Mucosa of descending colon (tissue), 3 donors: ENCODE data around the gene SLF1. TPM values are rescaled to one million over a fixed set of nuclear protein-coding genes. Genes with fewer than 3 reads are reported as not detected.

Experiments
- ATAC-seq: fragments of 200-7000 bp; cut with Tn5 transposase; one replicate; pipeline ENCODE4 v1.9.1; 2020; ENCODE audit warnings: mild to moderate bottlenecking, moderate library complexity
- DNase-seq, 3 donors: peaks; one replicate each; pipeline ENCODE4 v3.0.0-alpha.2; 2020
- H3K36me3 ChIP-seq: fragments of 200-600 bp; one replicate; pipeline ENCODE4 v1.8.0; 2021; ENCODE audit warnings: low read depth, mild to moderate bottlenecking
- H3K4me1 ChIP-seq: fragments of 200-600 bp; one replicate; pipeline ENCODE4 v1.8.0; 2021; ENCODE audit warnings: low read depth, mild to moderate bottlenecking
- H3K4me3 ChIP-seq: fragments of 200-600 bp; one replicate; pipeline ENCODE4 v1.8.0; 2021; ENCODE audit warnings: mild to moderate bottlenecking
- H3K9me3 ChIP-seq: fragments of 200-600 bp; one replicate; pipeline ENCODE4 v1.8.0; 2021; ENCODE audit warnings: mild to moderate bottlenecking
- intact Hi-C, 2 donors: fragments of 100-400 bp; cut with DNase I in 1 of 2; cut with micrococcal nuclease in 1 of 2; formaldehyde crosslinking; loops; one replicate each; pipeline versions ENCODE4 v1.11.0 to v1.11.1; 2022; cut with DNase I, micrococcal nuclease
- total RNA-seq, 3 donors: library from RNA; stranded (reverse); fragmentation: NEBNext Ultra II Directional in 2 of 3; extraction: Animal tissue kit (Norgen Biotek cat#: 25700) in 2 of 3; gene quantifications; one replicate each; pipeline versions ENCODE4 v1.2.1 to v1.2.4, GENCODE V29; 2021 to 2023
- TF ChIP-seq, protein P1 (sequence below): fragments of 200-600 bp; IDR thresholded peaks from one replicate; pipeline ENCODE4 v1.8.0; 2022; ENCODE audit warnings: antibody characterized with exemption, mild to moderate bottlenecking
- donor health status: DM: no; HTN: no; CAD: no; lungs with moderate emphysema.
- donor health status: DM: no; HTN: no; CAD: no.
- donor health status: DM: no; HTN: yes; CAD: no.

The SLF1 gene
- total RNA-seq, 3 donors from 2014 or later, result 4.8 to 6.6 (median 6.2) TPM

DNA sequence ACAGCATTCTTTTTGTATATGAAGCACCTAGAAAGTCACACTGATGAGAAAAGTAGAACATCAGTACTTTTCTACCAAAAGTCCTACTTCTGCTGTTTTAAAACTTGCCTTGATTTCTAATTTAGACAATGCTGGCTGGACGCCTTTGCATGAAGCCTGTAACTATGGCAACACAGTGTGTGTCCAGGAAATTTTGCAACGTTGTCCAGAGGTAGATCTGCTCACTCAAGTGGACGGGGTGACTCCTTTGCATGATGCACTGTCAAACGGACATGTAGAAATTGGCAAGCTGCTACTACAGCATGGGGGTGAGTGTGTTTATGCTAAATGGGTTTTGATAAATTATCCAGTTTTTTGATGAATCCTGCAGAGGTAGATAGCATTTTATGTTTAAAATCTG, 73.5 kb downstream of the SLF1 start:
- DNase-seq, result no peak
- no peak overlapping the region for H3K4me3 ChIP-seq
- no peaks in the 10 kb centered on the region for H3K36me3 ChIP-seq
- intact Hi-C loops, result no loop called here
- no peak for ATAC-seq
- no peaks in the 10 kb centered on the region for H3K4me1 ChIP-seq
- no peaks in the 10 kb centered on the region for H3K9me3 ChIP-seq
- TF ChIP-seq, protein P1, sequence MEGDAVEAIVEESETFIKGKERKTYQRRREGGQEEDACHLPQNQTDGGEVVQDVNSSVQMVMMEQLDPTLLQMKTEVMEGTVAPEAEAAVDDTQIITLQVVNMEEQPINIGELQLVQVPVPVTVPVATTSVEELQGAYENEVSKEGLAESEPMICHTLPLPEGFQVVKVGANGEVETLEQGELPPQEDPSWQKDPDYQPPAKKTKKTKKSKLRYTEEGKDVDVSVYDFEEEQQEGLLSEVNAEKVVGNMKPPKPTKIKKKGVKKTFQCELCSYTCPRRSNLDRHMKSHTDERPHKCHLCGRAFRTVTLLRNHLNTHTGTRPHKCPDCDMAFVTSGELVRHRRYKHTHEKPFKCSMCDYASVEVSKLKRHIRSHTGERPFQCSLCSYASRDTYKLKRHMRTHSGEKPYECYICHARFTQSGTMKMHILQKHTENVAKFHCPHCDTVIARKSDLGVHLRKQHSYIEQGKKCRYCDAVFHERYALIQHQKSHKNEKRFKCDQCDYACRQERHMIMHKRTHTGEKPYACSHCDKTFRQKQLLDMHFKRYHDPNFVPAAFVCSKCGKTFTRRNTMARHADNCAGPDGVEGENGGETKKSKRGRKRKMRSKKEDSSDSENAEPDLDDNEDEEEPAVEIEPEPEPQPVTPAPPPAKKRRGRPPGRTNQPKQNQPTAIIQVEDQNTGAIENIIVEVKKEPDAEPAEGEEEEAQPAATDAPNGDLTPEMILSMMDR, result no peak

DNA sequence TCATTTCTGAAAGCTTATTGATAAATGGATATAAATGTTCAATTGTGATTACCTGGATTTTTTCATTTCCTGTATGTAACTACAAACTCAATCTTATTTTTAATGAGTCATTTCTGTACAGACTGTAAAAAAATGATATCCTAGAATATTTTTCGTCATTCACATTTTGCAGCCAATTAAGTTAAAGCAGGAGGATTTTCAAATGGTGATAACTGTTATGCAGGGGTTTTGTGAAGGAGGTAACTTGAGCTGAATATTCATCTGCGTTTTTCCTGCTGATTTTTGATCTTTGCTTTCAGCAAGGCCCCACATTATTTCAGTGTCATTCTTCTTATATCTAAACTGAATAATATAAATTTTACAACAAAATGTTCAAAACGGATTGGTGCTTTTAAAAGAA, 74.1 kb downstream of the SLF1 start:
- intact Hi-C loops, result no loop called here
- H3K4me3 ChIP-seq, result no peak overlapping the region
- TF ChIP-seq, protein P1, result no peak
- H3K4me1 ChIP-seq, result no peaks in the 10 kb centered on the region
- no peaks in the 10 kb centered on the region for H3K36me3 ChIP-seq
- no peaks in the 10 kb centered on the region for H3K9me3 ChIP-seq
- no peak for DNase-seq
- ATAC-seq, result no peak

DNA sequence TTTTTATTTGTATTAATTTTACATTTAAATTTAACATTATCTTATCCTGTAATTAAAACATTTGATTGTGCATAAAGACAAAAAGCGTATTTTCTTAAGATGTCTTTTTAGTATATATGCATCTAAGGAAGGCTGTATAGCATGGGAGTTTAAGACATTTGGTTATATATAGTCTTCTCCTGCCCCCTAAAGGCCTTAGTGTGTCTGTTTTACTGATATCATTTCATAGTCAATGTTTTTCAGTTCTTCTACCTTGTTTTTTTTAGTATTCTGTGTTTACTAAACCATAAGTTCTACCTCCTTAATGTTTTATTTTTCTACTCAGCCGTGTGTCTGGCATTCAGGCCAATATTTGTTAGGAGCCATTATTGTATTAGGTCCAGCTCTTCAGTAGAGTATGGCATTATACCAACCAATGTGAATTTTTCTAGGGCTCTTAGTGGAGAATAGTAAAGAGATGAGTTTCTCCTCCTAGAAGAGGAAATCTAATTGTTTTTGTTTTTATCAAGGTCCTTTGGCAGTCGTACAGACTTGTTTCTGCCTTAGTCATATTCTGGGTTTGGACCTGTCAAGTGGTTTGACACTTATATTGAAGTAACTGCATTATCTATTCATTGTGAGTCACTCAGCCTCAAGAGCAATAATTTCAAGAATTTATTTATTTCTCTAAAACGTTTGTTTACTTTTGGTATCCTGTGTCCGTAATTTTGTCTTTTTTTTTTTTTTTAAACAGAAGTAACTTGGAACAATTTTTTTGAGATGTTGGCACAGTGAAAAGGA, 74.8 kb downstream of the SLF1 start:
- Histone ChIP-seq H3K9me3 (no peaks in the 10 kb centered on the region), H3K36me3 (no peaks in the 10 kb centered on the region), H3K4me3 (no peak overlapping the region), H3K4me1 (no peaks in the 10 kb centered on the region)
- intact Hi-C loops, result no loop called here
- ATAC-seq (peak; percentile 46), DNase-seq (peak in 1 of 3 donors; percentile 10)
- TF ChIP-seq, protein P1, result no peak

DNA sequence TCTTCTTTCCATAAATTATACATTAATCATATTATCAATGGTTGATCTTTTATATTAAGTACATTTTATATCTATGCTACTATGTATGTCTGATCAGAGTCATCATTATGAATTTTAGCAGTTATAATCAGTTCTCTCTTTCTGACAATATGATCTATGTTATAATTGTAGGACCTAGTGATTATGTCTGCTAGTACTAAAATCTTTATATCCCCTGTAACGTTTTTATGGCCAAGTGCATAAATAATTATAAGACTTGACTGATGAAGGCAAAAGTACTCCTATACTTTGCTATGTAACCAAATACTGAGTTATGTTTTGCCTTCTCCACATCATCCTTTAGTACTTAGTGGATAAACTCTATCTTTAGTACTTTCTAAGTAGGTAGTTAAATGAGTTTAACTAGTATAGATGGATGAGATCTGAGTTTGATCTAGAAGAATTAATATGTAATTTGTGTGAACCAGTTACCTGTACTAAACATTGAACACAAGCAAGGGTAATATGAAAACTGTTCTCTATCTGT, 75.4 kb downstream of the SLF1 start:
- no peak overlapping the region for H3K4me3 ChIP-seq
- TF ChIP-seq, protein P1, result no peak
- H3K9me3 ChIP-seq, result no peaks in the 10 kb centered on the region
- H3K4me1 ChIP-seq, result no peaks in the 10 kb centered on the region
- no peaks in the 10 kb centered on the region for H3K36me3 ChIP-seq
- no peak for DNase-seq
- intact Hi-C loops, result no loop called here
- ATAC-seq, result no peak

DNA sequence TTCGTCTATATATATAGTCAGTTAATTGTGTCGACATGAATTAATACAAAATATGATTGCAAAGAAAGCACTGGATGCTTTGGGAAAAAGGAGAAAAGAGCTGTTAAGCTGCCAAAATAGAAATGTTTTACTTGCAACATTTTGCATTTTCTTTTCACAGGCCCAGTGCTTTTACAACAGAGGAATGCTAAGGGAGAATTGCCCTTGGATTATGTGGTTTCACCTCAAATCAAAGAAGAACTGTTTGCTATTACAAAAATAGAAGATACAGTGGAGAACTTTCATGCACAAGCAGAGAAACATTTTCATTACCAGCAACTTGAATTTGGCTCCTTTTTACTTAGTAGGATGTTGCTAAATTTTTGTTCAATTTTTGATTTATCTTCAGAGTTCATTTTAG, 76.2 kb downstream of the SLF1 start:
- no peaks in the 10 kb centered on the region for H3K4me1 ChIP-seq
- no peaks in the 10 kb centered on the region for H3K9me3 ChIP-seq
- TF ChIP-seq, protein P1, result no peak
- intact Hi-C loops, result no loop called here
- ATAC-seq (no peak), DNase-seq (no peak)
- H3K4me3 ChIP-seq, result no peak overlapping the region
- H3K36me3 ChIP-seq, result no peaks in the 10 kb centered on the region
